HL-60 (cell line): Measurements from ENCODE around the gene EPB41L2.

ENCODE experiments used
- POLR2AphosphoS5 ChIP-seq: IDR thresholded peaks from 2 replicates; pipeline ENCODE4 v1.6.1; 2012; ENCODE audit warnings: low read depth
- SPI1 ChIP-seq: IDR thresholded peaks from 2 replicates; pipeline ENCODE4 v1.6.1; 2012; ENCODE audit warnings: low read depth, mild to moderate bottlenecking, borderline replicate concordance
- TF ChIP-seq, protein P1 (sequence below): IDR thresholded peaks from one replicate; pipeline ENCODE4 v1.5.1; 2011; ENCODE audit warnings: low read length, control low read depth, inconsistent platforms; ENCODE audit not compliant: insufficient read depth

DNA sequence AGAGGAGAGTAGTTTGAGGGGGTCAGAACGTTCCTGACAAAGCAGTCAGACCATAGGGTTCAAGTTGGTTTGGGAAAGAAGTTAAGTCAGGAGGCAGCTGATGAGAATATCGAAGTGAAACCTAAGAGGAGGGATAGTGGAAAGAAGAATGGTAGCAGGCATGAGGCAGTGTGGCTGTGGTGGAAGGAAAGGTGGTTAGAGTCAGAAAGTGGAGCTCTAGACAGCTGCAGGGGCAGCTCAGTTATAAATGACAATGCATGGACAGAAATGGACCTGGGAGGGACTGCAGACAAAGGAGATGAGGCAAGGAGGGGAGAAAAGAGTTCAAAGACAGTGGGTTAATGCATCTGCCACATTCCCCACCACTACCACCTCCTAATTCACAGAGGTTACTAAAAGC, 169.3 kb downstream of the EPB41L2 start:
- TF ChIP-seq, protein P1, sequence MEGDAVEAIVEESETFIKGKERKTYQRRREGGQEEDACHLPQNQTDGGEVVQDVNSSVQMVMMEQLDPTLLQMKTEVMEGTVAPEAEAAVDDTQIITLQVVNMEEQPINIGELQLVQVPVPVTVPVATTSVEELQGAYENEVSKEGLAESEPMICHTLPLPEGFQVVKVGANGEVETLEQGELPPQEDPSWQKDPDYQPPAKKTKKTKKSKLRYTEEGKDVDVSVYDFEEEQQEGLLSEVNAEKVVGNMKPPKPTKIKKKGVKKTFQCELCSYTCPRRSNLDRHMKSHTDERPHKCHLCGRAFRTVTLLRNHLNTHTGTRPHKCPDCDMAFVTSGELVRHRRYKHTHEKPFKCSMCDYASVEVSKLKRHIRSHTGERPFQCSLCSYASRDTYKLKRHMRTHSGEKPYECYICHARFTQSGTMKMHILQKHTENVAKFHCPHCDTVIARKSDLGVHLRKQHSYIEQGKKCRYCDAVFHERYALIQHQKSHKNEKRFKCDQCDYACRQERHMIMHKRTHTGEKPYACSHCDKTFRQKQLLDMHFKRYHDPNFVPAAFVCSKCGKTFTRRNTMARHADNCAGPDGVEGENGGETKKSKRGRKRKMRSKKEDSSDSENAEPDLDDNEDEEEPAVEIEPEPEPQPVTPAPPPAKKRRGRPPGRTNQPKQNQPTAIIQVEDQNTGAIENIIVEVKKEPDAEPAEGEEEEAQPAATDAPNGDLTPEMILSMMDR: no peak
- TF ChIP-seq POLR2AphosphoS5: no peak
- TF ChIP-seq SPI1: no peak
